GM12801 (cell line): ENCODE measurements around the gene JCAD.

Experiments used
- CTCF ChIP-seq: IDR thresholded peaks from one replicate; pipeline ENCODE4 v1.5.1; 2011; ENCODE audit warnings: control low read depth; ENCODE audit not compliant: insufficient read length; ENCODE audit errors: extremely low read depth

JCAD gene

GRCh38 chr10:29974773-29975172 lies 84.6 kb downstream of the JCAD start:
- TF ChIP-seq CTCF, result no peak

GRCh38 chr10:29973921-29974320 lies 85.5 kb downstream of the JCAD start:
- TF ChIP-seq CTCF, result no peak

GRCh38 chr10:29970576-29970975 lies 88.8 kb downstream of the JCAD start:
- TF ChIP-seq CTCF, result no peak

- TF ChIP-seq CTCF, result no peak
Observed at GRCh38 chr10:29970012-29970396, 89.4 kb downstream of the JCAD start.

- TF ChIP-seq CTCF, result no peak
Observed at GRCh38 chr10:29969255-29970011, 90.0 kb downstream of the JCAD start.

- TF ChIP-seq CTCF, result no peak
Observed at GRCh38 chr10:29968585-29968984, 90.8 kb downstream of the JCAD start.

- TF ChIP-seq CTCF, result no peak
Observed at GRCh38 chr10:29966269-29966668, 93.1 kb downstream of the JCAD start.
